GM12872 (cell line): ENCODE measurements around the gene GPR179.

ENCODE experiments used
- CTCF ChIP-seq: IDR thresholded peaks from 3 replicates; pipeline ENCODE4 v1.5.1; 2011; ENCODE audit warnings: low read depth, mild to moderate bottlenecking, low read length, moderate library complexity; ENCODE audit not compliant: insufficient read depth

The GPR179 gene

GRCh38 chr17:38342886-38343607 is 709 bp downstream of the GPR179 start:
- no peak for TF ChIP-seq CTCF

- no peak for TF ChIP-seq CTCF
Measured at GRCh38 chr17:38341035-38341721, 2.6 kb downstream of the GPR179 start.

- TF ChIP-seq CTCF: no peak
Measured at GRCh38 chr17:38339891-38340290, 3.9 kb downstream of the GPR179 start.

- no peak for TF ChIP-seq CTCF
Measured at GRCh38 chr17:38338535-38338934, 5.2 kb downstream of the GPR179 start.

GRCh38 chr17:38338053-38338452 is 5.7 kb downstream of the GPR179 start:
- TF ChIP-seq CTCF: no peak

GRCh38 chr17:38336838-38337237 is 6.9 kb downstream of the GPR179 start:
- no peak for TF ChIP-seq CTCF

- no peak for TF ChIP-seq CTCF
Measured at GRCh38 chr17:38334480-38335364, 9.0 kb downstream of the GPR179 start.
